WTC11 (cell line): ENCODE results near the gene CTNNA2.

Experiments
- CTCF ChIP-seq: fragments of 200-600 bp; IDR thresholded peaks from 2 replicates; pipeline ENCODE4 v1.8.0; 2022; ENCODE audit warnings: antibody characterized with exemption
- PRRX2 ChIP-seq: fragments of 250-450 bp; sonication (Bioruptor Pico); IDR thresholded peaks from 2 replicates; pipeline ENCODE4 v1.8.0; 2021; ENCODE audit warnings: mild to moderate bottlenecking
- STAT6 ChIP-seq: sonication (generic); formaldehyde crosslinking; conservative IDR thresholded peaks from 2 replicates; pipeline ENCODE4 v1.8.1; 2023; ENCODE audit warnings: mild to moderate bottlenecking, low read depth, missing genetic modification reagents, moderate library complexity

DNA sequence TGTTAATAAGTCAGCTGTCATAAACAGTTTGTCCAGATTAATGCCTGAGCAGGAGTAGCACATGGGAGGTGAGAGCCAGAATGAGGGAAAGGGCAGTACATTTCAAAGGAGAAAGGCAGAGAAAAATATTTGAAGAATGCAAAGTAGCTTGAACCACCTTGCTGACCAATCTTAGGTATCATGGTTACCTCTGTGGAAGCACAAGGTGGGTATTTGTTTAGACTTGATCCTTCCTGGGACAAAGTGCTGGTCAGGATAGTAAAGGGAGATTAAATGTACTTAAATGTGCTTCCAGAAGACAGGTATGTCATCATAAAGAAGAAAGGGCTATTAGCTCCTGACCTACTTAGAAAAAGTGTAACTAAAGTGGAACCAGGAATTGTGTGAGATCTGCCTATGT lies 686.7 kb downstream of the CTNNA2 start:
- no peak for TF ChIP-seq STAT6 (CRISPR knock-in tag)
- no peak for TF ChIP-seq CTCF
- no peak for TF ChIP-seq PRRX2 (CRISPR knock-in tag)
